GM18502 (cell line): Measurements from ENCODE around the gene KLHL9.
"Not testable (repeated sequence)": the region's sequence is repeated elsewhere in the genome, so short reads cannot be mapped to it uniquely, and the experiment has no call there.

Source experiments
- ATAC-seq: cut with Tn5 transposase; IDR thresholded peaks from one replicate; pipeline ENCODE4 v1.9.1; 2021; ENCODE audit warnings: mild to moderate bottlenecking; ENCODE audit not compliant: unreplicated experiment, poor library complexity

Gene KLHL9

GRCh38 chr9:21334701-21335632, at the start of gene KLHL9:
Gene KLHL9, minus strand, starts transcription at chr9:21335404. Its CDS starts 545 bp downstream, at chr9:21334859.
- ATAC-seq: peak; percentile 88

- ATAC-seq: no peak
These were observed 48.4 kb upstream of the KLHL9 start for GRCh38 chr9:21383627-21384026.

- ATAC-seq: peak; percentile 99
These were observed 46.5 kb upstream of the KLHL9 start for GRCh38 chr9:21381448-21382339.

- ATAC-seq: not testable (repeated sequence)
These were observed 36.3 kb upstream of the KLHL9 start for GRCh38 chr9:21371467-21371866.

GRCh38 chr9:21367957-21368356, 32.8 kb upstream of the KLHL9 start, which contains the start of gene IFNA13:
Gene IFNA13, minus strand, starts transcription at chr9:21368057. Its CDS starts 47 bp downstream, at chr9:21368010.
- no peak for ATAC-seq

GRCh38 chr9:21367169-21367568, 32.0 kb upstream of the KLHL9 start:
- peak; percentile 95 for ATAC-seq

GRCh38 chr9:21362287-21362686, 27.1 kb upstream of the KLHL9 start:
- no peak for ATAC-seq

GRCh38 chr9:21357479-21358460, 22.6 kb upstream of the KLHL9 start:
- ATAC-seq: peak; percentile 94

- no peak for ATAC-seq
These were observed 15.6 kb upstream of the KLHL9 start, which contains the start of gene IFNA6 for GRCh38 chr9:21350787-21351186. Gene IFNA6, minus strand, starts transcription at chr9:21350887. Its CDS starts 0 bp downstream, at chr9:21350887.

- ATAC-seq: no peak
These were observed 13.3 kb upstream of the KLHL9 start for GRCh38 chr9:21348430-21348970.

- ATAC-seq: no peak
These were observed 5.5 kb upstream of the KLHL9 start for GRCh38 chr9:21340735-21341134.

- no peak for ATAC-seq
These were observed 1.3 kb upstream of the KLHL9 start for GRCh38 chr9:21336457-21336856.

- ATAC-seq: no peak
These were observed 2.0 kb downstream of the KLHL9 start for GRCh38 chr9:21333226-21333625.

GRCh38 chr9:21331676-21332402, 3.4 kb downstream of the KLHL9 start:
- no peak for ATAC-seq

- peak; percentile 87 for ATAC-seq
These were observed 8.6 kb downstream of the KLHL9 start for GRCh38 chr9:21326526-21327139.

GRCh38 chr9:21324047-21324446, 11.2 kb downstream of the KLHL9 start:
- no peak for ATAC-seq

- ATAC-seq: no peak
These were observed 12.2 kb downstream of the KLHL9 start for GRCh38 chr9:21322911-21323461.

GRCh38 chr9:21320465-21320864, 14.7 kb downstream of the KLHL9 start:
- no peak for ATAC-seq
